A549 (cell line): ENCODE results near the gene PLXNB3.

Source experiments
- FOSL2 ChIP-seq, 2 experiments: fragments of 450-650 bp in 1 of 2; fragments of >200 bp in 1 of 2; sonication (Bioruptor Twin) in 1 of 2; formaldehyde crosslinking; IDR thresholded peaks; 2 replicates each; pipeline versions ENCODE4 v1.5.0 to v1.6.1; 2016 to 2020; ENCODE audit warnings: mild to moderate bottlenecking in 1 of 2, moderate library complexity in 1 of 2
- HOXA7 ChIP-seq: fragments of 250-450 bp; sonication (Bioruptor Pico); IDR thresholded peaks from 2 replicates; pipeline ENCODE4 v1.5.0; 2020; ENCODE audit warnings: mild to moderate bottlenecking, moderate library complexity

DNA sequence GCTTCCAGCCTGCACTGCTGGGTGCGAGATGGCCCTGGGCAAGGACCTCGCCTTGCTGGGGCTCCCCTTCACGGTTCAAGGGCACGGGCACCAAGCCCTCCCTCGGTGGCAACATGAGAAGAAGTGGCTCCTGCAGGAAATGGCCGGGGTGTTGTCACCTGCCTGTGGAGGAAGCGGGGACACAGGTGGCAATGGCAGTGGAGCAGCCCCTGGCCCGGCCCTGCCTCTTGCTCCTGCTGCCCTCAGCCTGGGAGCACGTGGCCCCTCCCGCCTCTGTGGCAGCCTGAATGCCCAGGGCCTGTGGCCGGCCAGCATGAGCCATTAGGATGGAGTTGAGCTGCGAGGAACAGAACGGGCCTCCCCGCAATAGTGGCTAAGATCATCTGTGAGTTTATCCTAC lies 22.6 kb upstream of the PLXNB3 start:
- no peak for TF ChIP-seq HOXA7
- no peak for TF ChIP-seq FOSL2 (IDR thresholded peaks at IDR 0.05)
- no peak for TF ChIP-seq FOSL2 (CRISPR knock-in tag; IDR thresholded peaks at IDR 0.05)
